C4-2B (cell line): Measurements from ENCODE around the gene CYTH1.

Source experiments
- H3K27ac ChIP-seq: fragments of 450-650 bp; 2 replicates; pipeline ENCODE4 v1.5.1; 2017
- ZFX ChIP-seq: fragments of 450-650 bp; IDR thresholded peaks from 2 replicates; pipeline ENCODE4 v1.6.1; 2017
- TF ChIP-seq, protein P1 (sequence below): fragments of 450-650 bp; conservative IDR thresholded peaks from 2 replicates; pipeline ENCODE4 v1.5.1; 2017; ENCODE audit warnings: mild to moderate bottlenecking

The CYTH1 gene

GRCh38 chr17:78823282-78824046 is 41.4 kb upstream of the CYTH1 start:
- H3K27ac ChIP-seq: no peak overlapping the region
- TF ChIP-seq, protein P1, sequence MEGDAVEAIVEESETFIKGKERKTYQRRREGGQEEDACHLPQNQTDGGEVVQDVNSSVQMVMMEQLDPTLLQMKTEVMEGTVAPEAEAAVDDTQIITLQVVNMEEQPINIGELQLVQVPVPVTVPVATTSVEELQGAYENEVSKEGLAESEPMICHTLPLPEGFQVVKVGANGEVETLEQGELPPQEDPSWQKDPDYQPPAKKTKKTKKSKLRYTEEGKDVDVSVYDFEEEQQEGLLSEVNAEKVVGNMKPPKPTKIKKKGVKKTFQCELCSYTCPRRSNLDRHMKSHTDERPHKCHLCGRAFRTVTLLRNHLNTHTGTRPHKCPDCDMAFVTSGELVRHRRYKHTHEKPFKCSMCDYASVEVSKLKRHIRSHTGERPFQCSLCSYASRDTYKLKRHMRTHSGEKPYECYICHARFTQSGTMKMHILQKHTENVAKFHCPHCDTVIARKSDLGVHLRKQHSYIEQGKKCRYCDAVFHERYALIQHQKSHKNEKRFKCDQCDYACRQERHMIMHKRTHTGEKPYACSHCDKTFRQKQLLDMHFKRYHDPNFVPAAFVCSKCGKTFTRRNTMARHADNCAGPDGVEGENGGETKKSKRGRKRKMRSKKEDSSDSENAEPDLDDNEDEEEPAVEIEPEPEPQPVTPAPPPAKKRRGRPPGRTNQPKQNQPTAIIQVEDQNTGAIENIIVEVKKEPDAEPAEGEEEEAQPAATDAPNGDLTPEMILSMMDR: no peak; the same call in 1 of the 2 replicates
- no peak for TF ChIP-seq ZFX

- TF ChIP-seq, protein P1: no peak
- no peak for TF ChIP-seq ZFX
- no peak overlapping the region for H3K27ac ChIP-seq
Measured at GRCh38 chr17:78822552-78822951, 40.5 kb upstream of the CYTH1 start.

- H3K27ac ChIP-seq: no peak overlapping the region
- TF ChIP-seq, protein P1: no peak
- TF ChIP-seq ZFX: no peak
Measured at GRCh38 chr17:78821961-78822360, 39.9 kb upstream of the CYTH1 start.

- TF ChIP-seq, protein P1: no peak
- no peak for TF ChIP-seq ZFX
- H3K27ac ChIP-seq: no peak overlapping the region
Measured at GRCh38 chr17:78820841-78821240, 38.8 kb upstream of the CYTH1 start.

GRCh38 chr17:78819806-78820792 is 38.0 kb upstream of the CYTH1 start:
- TF ChIP-seq ZFX: no peak
- TF ChIP-seq, protein P1: no peak
- H3K27ac ChIP-seq: no peak overlapping the region

- no peak overlapping the region for H3K27ac ChIP-seq
- no peak for TF ChIP-seq ZFX
- TF ChIP-seq, protein P1: no peak
Measured at GRCh38 chr17:78819402-78819801, 37.3 kb upstream of the CYTH1 start.

- no peak for TF ChIP-seq ZFX
- TF ChIP-seq, protein P1: no peak
- H3K27ac ChIP-seq: no peak overlapping the region
Measured at GRCh38 chr17:78818932-78819331, 36.9 kb upstream of the CYTH1 start.
